Erythroblast (primary cell): ENCODE data around the gene SLC50A1.

Source experiments
- GATA1 ChIP-seq: IDR thresholded peaks from 2 replicates; pipeline ENCODE4 v1.6.1; 2011; ENCODE audit warnings: low read depth, mild to moderate bottlenecking, control low read depth, low read length, moderate library complexity
- POLR2A ChIP-seq: IDR thresholded peaks from 2 replicates; pipeline ENCODE4 v1.6.1; 2011; ENCODE audit warnings: mild to moderate bottlenecking, low read length

DNA sequence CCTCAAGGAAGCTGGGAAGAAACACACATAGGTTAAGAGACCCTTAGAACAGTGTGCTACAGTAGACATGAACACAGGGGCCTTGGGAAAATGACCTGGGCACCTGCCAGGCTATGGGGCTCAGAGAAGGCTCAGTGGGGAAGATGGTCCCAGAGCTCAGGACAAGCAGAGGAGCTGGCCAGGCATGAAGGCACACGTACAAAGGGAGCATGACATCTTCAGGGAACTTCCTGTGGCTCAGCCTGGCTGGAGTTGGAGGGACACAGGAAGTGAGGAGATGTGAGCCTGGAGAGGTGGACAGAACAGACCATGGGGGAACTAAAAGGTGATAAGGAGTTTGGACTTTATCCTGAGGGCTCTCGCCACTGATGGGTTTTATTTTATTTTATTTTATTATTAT, 3.8 kb upstream of the SLC50A1 start:
- no peak for TF ChIP-seq POLR2A
- no peak for TF ChIP-seq GATA1
